H1 (cell line): ENCODE data around the gene TUBGCP2. TPM values are rescaled to one million over a fixed set of nuclear protein-coding genes. Genes with fewer than 3 reads are reported as not detected.
A peak's percentile ranks its signal among the peaks of the same experiment; 100 is the strongest.

Source experiments
- ASH2L ChIP-seq: fragments of 200-600, 300-600 bp; sonication (generic); IDR thresholded peaks from one replicate; pipeline ENCODE4 v1.7.1; 2017; ENCODE audit warnings: low read length
- ATF2 ChIP-seq: IDR thresholded peaks from 2 replicates; pipeline ENCODE4 v1.6.1; 2012; ENCODE audit warnings: low read length, inconsistent platforms
- CBX8 ChIP-seq: fragments of 300-800, 300-1000 bp; sonication (generic); IDR thresholded peaks from 2 replicates; pipeline ENCODE4 v1.7.1; 2016; ENCODE audit warnings: low read depth, low read length, borderline replicate concordance
- CEBPB ChIP-seq: IDR thresholded peaks from 2 replicates; pipeline ENCODE4 v1.6.1; 2012; ENCODE audit warnings: low read depth, low read length
- CHD2 ChIP-seq: IDR thresholded peaks from 2 replicates; pipeline ENCODE4 v1.6.1; 2012; ENCODE audit warnings: low read length, improper control_type of control experiment
- CTBP2 ChIP-seq: IDR thresholded peaks from 2 replicates; pipeline ENCODE4 v1.7.0; 2011; ENCODE audit warnings: borderline replicate concordance, mild to moderate bottlenecking, moderate library complexity, mixed read lengths, low read length; ENCODE audit not compliant: insufficient read depth, insufficient read length
- EGR1 ChIP-seq: IDR thresholded peaks from 2 replicates; pipeline ENCODE4 v1.6.1; 2011; ENCODE audit warnings: low read depth, low read length, borderline replicate concordance
- EP300 ChIP-seq, 2 experiments: IDR thresholded peaks; 1 replicate in 1 of 2; 2 replicates in 1 of 2; pipeline ENCODE4 v1.6.1; 2011 to 2012; ENCODE audit warnings: low read depth in 2 of 2, low read length in 2 of 2, mild to moderate bottlenecking in 2 of 2, borderline replicate concordance in 1 of 2, inconsistent platforms in 1 of 2, moderate library complexity in 1 of 2
- EZH2 ChIP-seq: fragments of 200-600 bp; sonication (generic); IDR thresholded peaks from 2 replicates; pipeline ENCODE4 v1.7.1; 2012; ENCODE audit warnings: low read depth, mild to moderate bottlenecking, moderate library complexity, low read length, inconsistent platforms; ENCODE audit not compliant: severe bottlenecking
- FOSL1 ChIP-seq: IDR thresholded peaks from 2 replicates; pipeline ENCODE4 v1.6.1; 2011; ENCODE audit warnings: mild to moderate bottlenecking, low read depth, low read length, moderate library complexity; ENCODE audit not compliant: insufficient read depth
- GABPA ChIP-seq: IDR thresholded peaks from 2 replicates; pipeline ENCODE4 v1.6.1; 2011; ENCODE audit warnings: mild to moderate bottlenecking, low read length, moderate library complexity, borderline replicate concordance; ENCODE audit not compliant: insufficient read depth
- JUN ChIP-seq: IDR thresholded peaks from 2 replicates; pipeline ENCODE4 v1.6.1; 2011; ENCODE audit warnings: low read depth, mild to moderate bottlenecking, improper control_type of control experiment, low read length
- KDM4A ChIP-seq: IDR thresholded peaks from one replicate; pipeline ENCODE4 v1.7.1; 2012; ENCODE audit warnings: low read depth, mild to moderate bottlenecking, moderate library complexity, low read length, inconsistent platforms; ENCODE audit not compliant: severe bottlenecking
- NANOG ChIP-seq: IDR thresholded peaks from 2 replicates; pipeline ENCODE4 v1.6.1; 2011; ENCODE audit warnings: low read length, low read depth, mild to moderate bottlenecking, inconsistent platforms; ENCODE audit not compliant: insufficient read depth, poor library complexity, severe bottlenecking
- NRF1 ChIP-seq: IDR thresholded peaks from 2 replicates; pipeline ENCODE4 v1.6.1; 2011; ENCODE audit warnings: mild to moderate bottlenecking, low read depth, low read length, improper control_type of control experiment
- POLR2A ChIP-seq, 2 experiments: IDR thresholded peaks; 1 replicate in 1 of 2; 2 replicates in 1 of 2; pipeline ENCODE4 v1.6.1; 2011; ENCODE audit warnings: low read depth in 2 of 2, low read length in 2 of 2, mild to moderate bottlenecking in 2 of 2; ENCODE audit errors: control extremely low read depth in 1 of 2
- SAP30 ChIP-seq: fragments of 300-600 bp; sonication (generic); IDR thresholded peaks from 2 replicates; pipeline ENCODE4 v1.7.1; 2012; ENCODE audit warnings: low read length, moderate library complexity, mild to moderate bottlenecking, inconsistent platforms; ENCODE audit not compliant: insufficient read depth, insufficient replicate concordance
- SP2 ChIP-seq: IDR thresholded peaks from 2 replicates; pipeline ENCODE4 v1.6.1; 2012; ENCODE audit warnings: mild to moderate bottlenecking, low read length, inconsistent platforms
- SRF ChIP-seq: IDR thresholded peaks from 2 replicates; pipeline ENCODE4 v1.6.1; 2011; ENCODE audit warnings: mild to moderate bottlenecking, low read depth, low read length, moderate library complexity
- SUZ12 ChIP-seq: fragments of 200-600 bp; sonication (generic); IDR thresholded peaks from 2 replicates; pipeline ENCODE4 v1.6.1; 2012; ENCODE audit warnings: mild to moderate bottlenecking, inconsistent platforms, low read length, moderate library complexity, mixed read lengths
- TAF1 ChIP-seq: IDR thresholded peaks from 2 replicates; pipeline ENCODE4 v1.6.1; 2011; ENCODE audit warnings: mild to moderate bottlenecking, low read depth, low read length
- TCF12 ChIP-seq: IDR thresholded peaks from 2 replicates; pipeline ENCODE4 v1.6.1; 2011; ENCODE audit warnings: low read depth, mild to moderate bottlenecking, low read length
- polyA plus RNA-seq, 7 experiments: library from polyadenylated mRNA; depleted of rRNA in 3 of 7; stranded (reverse) in 5 of 7; unstranded in 2 of 7; fragments of >200 nt in 5 of 7; fragments of 200-250 nt in 2 of 7; gene quantifications; 1 replicate in 5 of 7; 2 replicates in 1 of 7; 4 replicates in 1 of 7; pipeline versions ENCODE4 v1.2.1 to v1.2.3, GENCODE V29; 2011 to 2013; ENCODE audit warnings: missing spikeins in 2 of 7, mixed read lengths in 2 of 7
- total RNA-seq: library from RNA; stranded (reverse); fragmentation: NEBNext Ultra II Directional; extraction: Animal tissue kit (Norgen Biotek cat#: 25700); gene quantifications from 2 replicates; pipeline ENCODE4 v1.2.1, GENCODE V29; 2021

TUBGCP2 gene
- total and polyA plus RNA-seq, 2 of the 8 experiments (the other 6 are each of a cell fraction or from before 2014, with no cell fraction given) = 34.9 to 51.9 TPM

GRCh38 chr10:133236401-133237240, 72.1 kb downstream of the TUBGCP2 start (continued):
- TF ChIP-seq ASH2L = no peak
- TF ChIP-seq SUZ12 = peak; percentile 92
- no peak for TF ChIP-seq CTBP2
- TF ChIP-seq SP2 = no peak
- peak; percentile 94 for TF ChIP-seq EZH2
- TF ChIP-seq KDM4A = peak; percentile 36
- TF ChIP-seq SAP30 = no peak
- TF ChIP-seq EGR1 = no peak
- TF ChIP-seq CBX8 = no peak
- TF ChIP-seq CEBPB = no peak
- TF ChIP-seq NANOG = no peak
- no peak for TF ChIP-seq EP300 (IDR thresholded peaks at IDR 0.05; ENCODE audit: borderline replicate concordance in 1 of 2, low read depth in 2 of 2, low read length in 2 of 2)
- no peak for TF ChIP-seq GABPA
- TF ChIP-seq JUN = no peak
- no peak for TF ChIP-seq TCF12
- no peak for TF ChIP-seq NRF1
- no peak for TF ChIP-seq ATF2
- TF ChIP-seq TAF1 = no peak
- TF ChIP-seq SRF = no peak
- TF ChIP-seq POLR2A (IDR thresholded peaks at IDR 0.05; ENCODE audit: control extremely low read depth in 1 of 2, low read depth in 2 of 2, low read length in 2 of 2) = no peak
- TF ChIP-seq CHD2 = no peak
- TF ChIP-seq FOSL1 = no peak
